ENCODE measurements around the gene BACE2.

DNA sequence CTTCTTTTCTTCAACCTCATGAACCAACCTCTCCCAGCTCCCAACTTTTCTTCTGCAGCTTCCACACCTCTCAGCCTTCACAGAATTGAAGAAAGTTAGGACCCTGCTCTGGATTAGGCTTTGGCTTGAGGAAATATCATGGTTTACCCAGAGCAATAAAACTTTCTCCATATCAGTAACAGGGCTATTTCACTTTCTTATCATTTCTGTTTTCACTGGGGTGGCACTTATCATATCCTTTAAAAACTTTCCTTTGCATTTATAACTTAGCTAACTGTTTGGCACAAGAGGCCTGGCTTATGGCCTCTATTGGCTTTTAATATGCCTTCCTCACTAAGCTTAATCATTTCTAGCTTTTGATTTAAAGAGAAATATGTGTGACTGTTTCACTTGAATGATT is 139.3 kb downstream of the BACE2 start:
- no peak for TF ChIP-seq POLR2A (IDR thresholded peaks at IDR 0.05; ENCODE audit: low read depth, low read length)
- TF ChIP-seq, protein P1, sequence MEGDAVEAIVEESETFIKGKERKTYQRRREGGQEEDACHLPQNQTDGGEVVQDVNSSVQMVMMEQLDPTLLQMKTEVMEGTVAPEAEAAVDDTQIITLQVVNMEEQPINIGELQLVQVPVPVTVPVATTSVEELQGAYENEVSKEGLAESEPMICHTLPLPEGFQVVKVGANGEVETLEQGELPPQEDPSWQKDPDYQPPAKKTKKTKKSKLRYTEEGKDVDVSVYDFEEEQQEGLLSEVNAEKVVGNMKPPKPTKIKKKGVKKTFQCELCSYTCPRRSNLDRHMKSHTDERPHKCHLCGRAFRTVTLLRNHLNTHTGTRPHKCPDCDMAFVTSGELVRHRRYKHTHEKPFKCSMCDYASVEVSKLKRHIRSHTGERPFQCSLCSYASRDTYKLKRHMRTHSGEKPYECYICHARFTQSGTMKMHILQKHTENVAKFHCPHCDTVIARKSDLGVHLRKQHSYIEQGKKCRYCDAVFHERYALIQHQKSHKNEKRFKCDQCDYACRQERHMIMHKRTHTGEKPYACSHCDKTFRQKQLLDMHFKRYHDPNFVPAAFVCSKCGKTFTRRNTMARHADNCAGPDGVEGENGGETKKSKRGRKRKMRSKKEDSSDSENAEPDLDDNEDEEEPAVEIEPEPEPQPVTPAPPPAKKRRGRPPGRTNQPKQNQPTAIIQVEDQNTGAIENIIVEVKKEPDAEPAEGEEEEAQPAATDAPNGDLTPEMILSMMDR (IDR thresholded peaks at IDR 0.05; ENCODE audit: extremely low read depth in 1 of 2, insufficient read depth in 1 of 2, low read depth in 1 of 2, low read length in 2 of 2): no peak
